Measurements from ENCODE around the gene CNTNAP5.

Gene CNTNAP5

GRCh38 chr2:124162256-124162655 lies 137.2 kb downstream of the CNTNAP5 start:
- no peak for DNase-seq

DNA sequence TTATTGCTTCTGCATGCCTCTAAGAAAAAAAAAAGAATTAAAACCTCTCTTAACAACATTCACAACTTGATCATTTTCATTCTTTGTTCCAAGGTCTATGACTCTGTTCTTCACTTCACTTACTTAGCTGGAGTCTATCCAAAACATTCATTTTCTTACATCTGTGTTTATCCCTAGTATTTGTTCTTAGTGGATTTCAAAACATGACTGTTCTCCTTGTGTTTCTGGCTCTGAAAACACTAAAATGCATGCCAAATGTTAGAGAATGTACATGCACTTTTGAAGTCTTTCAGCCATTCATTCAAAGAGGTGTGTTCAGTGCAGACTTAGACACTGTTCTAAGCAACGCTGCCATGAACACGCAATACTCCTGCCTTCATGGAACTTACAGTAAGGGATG lies 138.8 kb downstream of the CNTNAP5 start:
- DNase-seq: no peak

GRCh38 chr2:124165698-124166097 lies 140.6 kb downstream of the CNTNAP5 start:
- no peak for DNase-seq

DNA sequence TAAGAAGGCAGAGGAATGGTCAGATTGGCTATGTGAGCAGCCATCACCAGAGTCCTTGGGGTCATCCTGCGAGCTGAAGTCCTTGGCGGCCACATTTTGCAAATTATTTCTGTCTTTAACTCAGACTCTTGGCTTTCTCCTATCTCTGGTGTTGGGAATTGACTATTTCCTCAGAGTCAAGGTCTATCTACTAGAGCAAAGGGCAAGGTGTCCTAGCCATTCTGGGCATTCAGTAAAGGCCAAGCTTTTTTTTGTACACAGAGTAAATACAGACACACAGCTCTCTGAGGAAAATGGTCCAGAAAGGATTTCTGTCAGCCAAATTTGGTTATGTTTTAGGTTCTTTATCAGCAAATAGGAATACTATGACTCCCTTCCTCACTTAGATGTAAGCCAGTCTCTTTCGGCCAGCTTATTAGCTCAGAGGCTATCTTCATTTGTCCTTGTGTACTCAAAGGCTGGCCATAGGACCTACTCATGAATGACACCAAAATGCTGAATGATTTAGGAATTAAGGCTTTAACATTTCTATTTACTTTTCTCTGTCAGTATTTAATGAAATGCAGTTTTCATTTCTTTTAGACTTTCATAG lies 146.5 kb downstream of the CNTNAP5 start:
- DNase-seq: no peak

- no peak for DNase-seq
Measured at GRCh38 chr2:124178719-124179118, 153.6 kb downstream of the CNTNAP5 start.

GRCh38 chr2:124180635-124181034 lies 155.5 kb downstream of the CNTNAP5 start:
- DNase-seq: no peak

DNA sequence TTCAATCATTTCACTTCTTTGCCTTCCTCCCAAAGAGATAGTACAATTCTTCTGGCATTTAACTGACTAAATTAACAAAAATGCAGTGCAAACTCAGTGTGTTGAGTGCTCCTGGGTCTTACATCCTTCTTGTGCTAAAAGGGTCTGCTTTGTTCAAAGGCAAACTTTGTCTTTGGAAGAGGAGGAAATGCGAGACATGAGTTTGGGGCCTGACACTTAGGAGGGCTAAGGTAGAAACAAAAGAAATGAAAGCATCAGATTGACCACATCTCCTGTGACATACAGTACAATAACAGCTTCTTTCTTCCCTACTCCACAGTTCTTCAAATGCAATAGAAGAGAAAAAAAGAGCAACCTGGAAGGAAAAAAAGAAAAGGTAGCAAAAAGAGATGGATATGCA lies 161.7 kb downstream of the CNTNAP5 start:
- DNase-seq: no peak

DNA sequence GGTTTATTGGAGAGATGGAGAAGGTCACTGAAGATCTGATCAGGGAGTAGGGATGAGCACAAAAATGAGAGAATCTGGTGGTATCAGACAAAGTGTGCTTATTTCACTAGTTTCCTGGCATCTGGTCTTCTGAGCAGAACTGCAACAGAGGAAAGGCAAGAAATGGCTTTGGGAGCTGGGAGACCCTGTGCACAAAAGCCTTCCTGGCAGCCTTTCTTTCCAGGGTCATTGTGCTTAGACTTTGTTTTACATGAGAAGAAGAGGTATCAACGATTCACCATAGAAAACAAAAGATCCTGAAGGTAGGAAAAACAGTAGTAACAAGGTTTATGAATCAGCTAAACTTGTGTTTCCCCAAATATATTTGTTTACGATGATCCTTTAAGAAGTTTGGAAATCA lies 162.9 kb downstream of the CNTNAP5 start:
- no peak for DNase-seq

DNA sequence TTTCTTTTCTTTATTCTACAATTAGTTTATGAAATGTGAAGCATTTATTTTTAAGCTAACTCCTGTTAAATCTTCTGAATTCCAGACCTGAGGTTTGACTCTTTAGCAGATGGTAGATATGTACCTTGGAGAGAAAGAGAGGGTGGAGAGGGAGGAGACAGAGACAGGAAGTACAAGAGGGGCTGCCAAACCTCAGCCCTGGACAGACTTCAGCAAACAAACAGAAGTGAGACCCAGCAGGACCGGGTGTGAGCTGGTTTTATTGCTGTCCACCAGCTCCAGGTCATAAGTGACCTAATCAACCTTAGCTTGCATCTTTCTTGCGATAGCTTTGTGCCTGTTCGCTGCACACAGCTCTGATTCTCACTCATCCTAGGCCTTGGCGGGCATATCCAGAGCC lies 168.6 kb downstream of the CNTNAP5 start:
- no peak for DNase-seq

GRCh38 chr2:124201713-124202112 lies 176.6 kb downstream of the CNTNAP5 start:
- DNase-seq: no peak

GRCh38 chr2:124209441-124209840 lies 184.4 kb downstream of the CNTNAP5 start:
- DNase-seq: no peak

DNA sequence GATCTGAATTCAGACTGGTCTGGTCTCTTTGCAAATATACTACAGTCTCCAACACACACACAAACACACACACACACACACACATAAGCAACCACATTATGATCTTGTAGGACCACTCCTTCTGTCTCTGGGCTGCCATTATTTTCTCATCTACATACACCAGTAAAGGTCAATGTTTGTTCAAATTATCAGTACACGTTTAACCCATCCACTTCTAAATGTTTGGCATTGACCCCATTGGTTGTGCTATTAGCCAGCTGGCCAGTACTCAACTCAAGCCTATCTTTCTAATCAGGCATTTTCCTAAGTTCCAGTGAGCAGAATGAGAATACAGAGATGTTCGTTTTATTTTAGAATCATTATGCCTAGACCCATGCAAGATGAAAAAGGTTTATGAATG lies 186.4 kb downstream of the CNTNAP5 start:
- DNase-seq: no peak

- no peak for DNase-seq
Measured at GRCh38 chr2:124213977-124214587, 189.0 kb downstream of the CNTNAP5 start.

GRCh38 chr2:124246170-124246569 lies 221.1 kb downstream of the CNTNAP5 start:
- no peak for DNase-seq

GRCh38 chr2:124248386-124248785 lies 223.3 kb downstream of the CNTNAP5 start:
- DNase-seq: no peak

DNA sequence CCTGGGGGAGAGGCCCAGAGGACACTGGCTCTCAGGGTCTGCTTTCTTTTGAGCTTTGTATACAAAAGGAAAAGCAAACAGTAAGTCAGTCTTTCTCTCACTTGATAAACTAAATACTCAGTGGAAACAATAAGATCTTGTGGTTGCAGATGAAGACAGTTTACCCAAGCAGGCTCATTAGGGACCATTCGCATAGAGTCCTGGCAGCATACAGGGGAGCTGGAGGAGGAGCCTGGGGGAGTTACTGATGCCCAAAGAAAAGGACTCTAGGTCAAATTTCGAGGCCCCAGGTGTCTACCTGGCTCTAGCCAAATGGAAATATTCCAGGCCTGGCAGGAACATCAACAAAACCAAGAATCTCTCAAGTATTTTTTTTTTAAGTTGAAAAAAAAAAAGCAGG lies 225.3 kb downstream of the CNTNAP5 start:
- DNase-seq: no peak

DNA sequence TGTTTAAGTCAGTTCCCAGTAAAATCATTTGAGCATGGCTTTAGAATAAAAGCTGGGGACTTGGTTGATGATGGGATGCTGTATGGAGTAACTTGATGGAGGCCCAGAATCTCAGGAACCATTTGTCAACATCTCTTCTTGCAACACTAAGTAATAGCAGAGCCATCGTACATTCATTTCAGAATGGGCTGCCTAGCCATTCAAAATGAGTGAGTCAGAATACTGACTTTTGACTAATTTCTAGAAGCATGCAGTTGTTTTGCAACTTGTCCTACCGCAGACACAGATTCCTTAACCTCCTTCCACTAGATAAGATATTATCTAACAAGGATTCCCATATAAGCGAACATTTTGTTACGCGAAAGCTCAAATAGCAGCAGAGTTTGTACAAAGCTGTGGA lies 229.5 kb downstream of the CNTNAP5 start:
- DNase-seq: no peak

DNA sequence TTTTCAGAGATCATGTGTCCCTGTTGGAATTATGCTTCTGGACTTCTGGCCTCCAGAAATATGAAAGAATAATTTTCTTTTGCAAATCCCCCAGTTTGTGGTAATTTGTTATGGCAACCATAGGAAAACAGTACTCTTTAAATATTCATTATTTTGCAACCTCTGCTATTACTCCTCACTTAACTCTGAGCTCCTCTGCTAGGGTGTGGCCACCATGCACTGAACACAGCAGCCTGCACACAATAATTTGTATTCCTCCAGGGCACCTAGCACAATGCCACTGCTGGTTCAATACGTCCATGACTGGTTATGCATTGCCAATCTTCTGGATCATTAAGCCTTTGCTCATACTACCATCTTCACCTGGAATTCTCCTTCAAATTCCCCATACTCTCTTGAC lies 232.0 kb downstream of the CNTNAP5 start:
- no peak for DNase-seq

GRCh38 chr2:124258140-124258880 lies 233.2 kb downstream of the CNTNAP5 start:
- DNase-seq: no peak

DNA sequence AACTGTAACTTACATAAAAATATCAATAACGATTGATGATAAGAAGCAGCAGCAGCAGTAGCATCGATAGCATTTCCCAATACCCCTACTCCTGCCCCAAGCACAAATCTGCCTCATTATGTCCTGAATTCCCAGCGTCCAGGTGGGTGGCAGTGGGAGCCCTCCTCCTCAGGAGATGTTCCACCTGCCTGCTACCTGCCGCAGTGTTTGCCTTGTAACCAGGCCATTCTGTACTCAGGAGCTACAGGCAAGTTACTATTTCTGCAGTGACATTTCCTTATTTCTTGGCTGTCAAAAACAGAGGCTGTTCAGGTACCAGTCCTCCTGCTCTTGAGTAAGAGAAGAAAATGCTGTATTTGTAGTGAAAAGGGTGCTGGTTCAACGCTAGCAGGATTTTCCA lies 236.4 kb downstream of the CNTNAP5 start:
- no peak for DNase-seq

GRCh38 chr2:124264551-124265091 lies 239.5 kb downstream of the CNTNAP5 start:
- DNase-seq: no peak

GRCh38 chr2:124267794-124268193 lies 242.7 kb downstream of the CNTNAP5 start:
- no peak for DNase-seq

GRCh38 chr2:124269348-124269747 lies 244.3 kb downstream of the CNTNAP5 start:
- no peak for DNase-seq

DNA sequence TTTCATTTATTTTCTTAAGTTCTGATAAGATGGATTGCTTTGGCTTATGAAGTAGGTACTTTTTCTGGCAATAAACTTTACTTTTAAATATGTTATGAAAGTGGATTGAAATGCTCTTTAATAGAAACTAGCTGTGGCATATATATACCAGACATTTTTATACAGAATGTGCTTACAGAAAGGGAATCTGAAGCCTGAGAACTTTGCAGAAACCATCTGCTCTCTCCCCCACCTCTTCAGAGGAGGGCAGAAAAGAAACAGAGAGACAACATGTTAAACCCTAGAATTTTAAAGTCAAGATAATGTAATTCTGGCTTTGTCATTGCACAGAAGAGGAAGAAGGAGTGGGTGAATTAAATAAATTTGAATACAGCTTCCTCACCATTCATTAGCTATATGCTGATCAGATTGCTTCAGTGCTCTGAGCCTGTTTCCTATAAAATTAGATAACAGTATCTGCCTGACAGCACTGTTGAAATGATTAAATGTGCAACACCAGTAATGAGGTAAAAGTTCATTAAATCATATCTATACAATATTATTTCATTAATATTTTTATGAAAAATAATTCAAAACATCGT lies 247.3 kb downstream of the CNTNAP5 start:
- DNase-seq: no peak

Measured in NCI-H187 (cell line).